ENCODE measurements around the gene ARSI.

DNA sequence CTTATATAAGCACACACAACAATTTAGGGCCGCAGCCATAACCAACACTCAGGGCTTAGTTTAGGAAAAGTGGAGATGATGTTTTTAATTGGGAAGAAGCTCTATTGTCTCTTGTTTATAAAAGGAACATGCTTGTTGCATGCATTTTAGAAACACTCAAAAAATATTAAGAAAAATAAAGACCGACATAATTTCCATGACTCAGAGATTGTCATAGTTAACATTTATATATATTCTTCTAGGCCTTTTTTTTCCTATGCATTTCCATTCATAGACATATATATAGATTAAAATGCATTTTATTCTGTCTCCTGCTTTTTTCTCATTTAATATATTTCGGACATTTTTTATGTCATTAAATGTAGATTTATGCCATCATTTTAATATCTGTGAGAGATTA, 13.6 kb upstream of the ARSI start:
- TF ChIP-seq, protein P1, sequence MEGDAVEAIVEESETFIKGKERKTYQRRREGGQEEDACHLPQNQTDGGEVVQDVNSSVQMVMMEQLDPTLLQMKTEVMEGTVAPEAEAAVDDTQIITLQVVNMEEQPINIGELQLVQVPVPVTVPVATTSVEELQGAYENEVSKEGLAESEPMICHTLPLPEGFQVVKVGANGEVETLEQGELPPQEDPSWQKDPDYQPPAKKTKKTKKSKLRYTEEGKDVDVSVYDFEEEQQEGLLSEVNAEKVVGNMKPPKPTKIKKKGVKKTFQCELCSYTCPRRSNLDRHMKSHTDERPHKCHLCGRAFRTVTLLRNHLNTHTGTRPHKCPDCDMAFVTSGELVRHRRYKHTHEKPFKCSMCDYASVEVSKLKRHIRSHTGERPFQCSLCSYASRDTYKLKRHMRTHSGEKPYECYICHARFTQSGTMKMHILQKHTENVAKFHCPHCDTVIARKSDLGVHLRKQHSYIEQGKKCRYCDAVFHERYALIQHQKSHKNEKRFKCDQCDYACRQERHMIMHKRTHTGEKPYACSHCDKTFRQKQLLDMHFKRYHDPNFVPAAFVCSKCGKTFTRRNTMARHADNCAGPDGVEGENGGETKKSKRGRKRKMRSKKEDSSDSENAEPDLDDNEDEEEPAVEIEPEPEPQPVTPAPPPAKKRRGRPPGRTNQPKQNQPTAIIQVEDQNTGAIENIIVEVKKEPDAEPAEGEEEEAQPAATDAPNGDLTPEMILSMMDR (IDR thresholded peaks at IDR 0.05) = no peak
- TF ChIP-seq EZH2 (IDR thresholded peaks at IDR 0.05) = no peak

All from neural progenitor cell (in vitro differentiated cells).